Gastroesophageal sphincter (tissue), 3 donors: ENCODE measurements around the gene HERC2.

Experiments used
- CTCF ChIP-seq, 4 experiments: fragments of 200-600 bp in 2 of 4; fragments of 450-650 bp in 2 of 4; sonication (generic) in 1 of 4; IDR thresholded peaks; one replicate each; pipeline ENCODE4 v1.5.1; 2017 to 2019; ENCODE audit warnings: antibody characterized with exemption in 4 of 4, mild to moderate bottlenecking in 2 of 4, moderate library complexity in 2 of 4
- POLR2AphosphoS5 ChIP-seq: sonication (generic); formaldehyde crosslinking; IDR thresholded peaks from one replicate; pipeline ENCODE4 v1.6.1; 2017; ENCODE audit warnings: antibody characterized with exemption

- TF ChIP-seq CTCF (IDR thresholded peaks at IDR 0.05) = no peak
- TF ChIP-seq POLR2AphosphoS5 = no peak
Measured at GRCh38 chr15:28085489-28086174, 236.3 kb downstream of the HERC2 start.
